K562 (cell line): ENCODE data around the gene ACAP2. TPM values are rescaled to one million over a fixed set of nuclear protein-coding genes. Genes with fewer than 3 reads are reported as not detected.
A peak's percentile ranks its signal among the peaks of the same experiment; 100 is the strongest.

Experiments
- BRD9 ChIP-seq: fragments of 450-650 bp; IDR thresholded peaks from 2 replicates; pipeline ENCODE4 v1.6.1; 2018; ENCODE audit warnings: low read depth; ENCODE audit not compliant: partially characterized antibody
- CHD2 ChIP-seq: IDR thresholded peaks from 2 replicates; pipeline ENCODE4 v1.6.1; 2011; ENCODE audit warnings: low read depth, low read length
- CHD4 ChIP-seq: fragments of 200-600 bp; sonication (generic); IDR thresholded peaks from 3 replicates; pipeline ENCODE4 v1.6.1; 2012; ENCODE audit warnings: low read depth, mild to moderate bottlenecking, mixed read lengths, low read length, inconsistent platforms; ENCODE audit not compliant: insufficient read depth, insufficient replicate concordance, poor library complexity, severe bottlenecking
- CREM ChIP-seq: IDR thresholded peaks from 2 replicates; pipeline ENCODE4 v1.6.1; 2014; ENCODE audit warnings: antibody characterized with exemption, low read depth
- GABPB1 ChIP-seq: sonication (generic); formaldehyde crosslinking; IDR thresholded peaks from 2 replicates; pipeline ENCODE4 v1.8.0; 2022; ENCODE audit warnings: mild to moderate bottlenecking, missing genetic modification reagents
- HMG20B ChIP-seq: fragments of 250-450 bp; sonication (Bioruptor Pico); IDR thresholded peaks from 2 replicates; pipeline ENCODE4 v1.5.0; 2021; ENCODE audit warnings: mild to moderate bottlenecking
- MCM5 ChIP-seq: fragments of 450-650 bp; IDR thresholded peaks from 2 replicates; pipeline ENCODE4 v1.6.1; 2016; ENCODE audit warnings: low read depth
- MECOM ChIP-seq: fragments of 250-450 bp; sonication (Bioruptor Pico); IDR thresholded peaks from 2 replicates; pipeline ENCODE4 v1.8.0; 2022; ENCODE audit warnings: inconsistent platforms
- MYC ChIP-seq, 2 experiments: fragments of 250-450 bp in 1 of 2; sonication (Bioruptor Pico) in 1 of 2; IDR thresholded peaks; 2 replicates each; pipeline versions ENCODE4 v1.5.1 to v1.6.1; 2012 to 2021; ENCODE audit warnings: low read depth in 2 of 2, borderline replicate concordance in 1 of 2, improper control_type of control experiment in 1 of 2, low read length in 1 of 2, mild to moderate bottlenecking in 1 of 2, moderate library complexity in 1 of 2
- NFIX ChIP-seq: fragments of 250-450 bp; sonication (Bioruptor Pico); IDR thresholded peaks from 2 replicates; pipeline ENCODE4 v1.4.0; 2020; ENCODE audit warnings: low read depth, mild to moderate bottlenecking, moderate library complexity
- THRAP3 ChIP-seq: fragments of 450-650 bp; IDR thresholded peaks from 2 replicates; pipeline ENCODE4 v1.6.1; 2016; ENCODE audit warnings: mild to moderate bottlenecking, inconsistent platforms, borderline replicate concordance
- ZKSCAN1 ChIP-seq: fragments of 150-350 bp; IDR thresholded peaks from 2 replicates; pipeline ENCODE4 v1.6.1; 2016; ENCODE audit warnings: low read depth, low read length
- ZNF217 ChIP-seq: sonication (generic); formaldehyde crosslinking; IDR thresholded peaks from 2 replicates; pipeline ENCODE4 v1.8.0; 2022; ENCODE audit warnings: mild to moderate bottlenecking, missing genetic modification reagents
- ZNF316 ChIP-seq: fragments of 450-650 bp; IDR thresholded peaks from 2 replicates; pipeline ENCODE4 v1.6.1; 2016
- polyA plus RNA-seq, 8 experiments: library from polyadenylated mRNA; depleted of rRNA in 4 of 8; stranded (reverse) in 5 of 8; unstranded in 3 of 8; fragments of >200 nt; fragmentation: Nextera tagmentation in 2 of 8; fragmentation: Illumina TruSeq in 1 of 8; extraction: Ambion mirVana in 2 of 8; extraction: Trizol in 1 of 8; gene quantifications; 2 replicates each; pipeline versions ENCODE4 v1.2.1 to v1.2.3, GENCODE V29; 2011 to 2014; ENCODE audit warnings: inconsistent platforms in 1 of 8, missing spikeins in 1 of 8
- total RNA-seq, 7 experiments: library from RNA; depleted of rRNA in 6 of 7; stranded (reverse); fragments of >200 nt in 6 of 7; fragmentation: Illumina TruSeq in 2 of 7; extraction: Trizol in 2 of 7; gene quantifications; 2 replicates each; pipeline versions ENCODE4 v1.2.1 to v1.2.3, GENCODE V29; 2011 to 2021; ENCODE audit warnings: low replicate concordance in 1 of 7
- TF ChIP-seq, protein P1 (sequence below): fragments of 250-450 bp; sonication (Bioruptor Pico); IDR thresholded peaks from 2 replicates; pipeline ENCODE4 v1.5.0; 2020; ENCODE audit warnings: mild to moderate bottlenecking, borderline replicate concordance
- TF ChIP-seq, protein P2 (sequence below), 2 experiments: fragments of 450-650 bp in 1 of 2; sonication (generic) in 1 of 2; formaldehyde crosslinking; conservative IDR thresholded peaks; 2 replicates each; pipeline versions ENCODE4 v1.4.0 to v1.8.1; 2020 to 2022; ENCODE audit warnings: mild to moderate bottlenecking in 1 of 2, missing genetic modification reagents in 1 of 2
- TF ChIP-seq, protein P3 (sequence below): fragments of 450-650 bp; formaldehyde crosslinking; IDR thresholded peaks from 2 replicates; pipeline ENCODE4 v1.4.0; 2022; ENCODE audit warnings: missing genetic modification characterization
- TF ChIP-seq, protein P4 (sequence below): sonication (generic); formaldehyde crosslinking; IDR thresholded peaks from 2 replicates; pipeline ENCODE4 v1.9.0; 2022; ENCODE audit warnings: mild to moderate bottlenecking, missing genetic modification reagents
- TF ChIP-seq, protein P5 (sequence below): sonication (generic); formaldehyde crosslinking; IDR thresholded peaks from 2 replicates; pipeline ENCODE4 v1.9.0; 2022; ENCODE audit warnings: mild to moderate bottlenecking, missing genetic modification reagents
- TF ChIP-seq, protein P6 (sequence below): fragments of 450-650 bp; IDR thresholded peaks from 2 replicates; pipeline ENCODE4 v1.6.1; 2017; ENCODE audit warnings: mild to moderate bottlenecking, moderate library complexity

ACAP2 gene
- total and polyA plus RNA-seq, 9 of the 15 experiments (the other 6 are each of a cell fraction or from before 2014, with no cell fraction given) = 10.6 to 52.7 (median 34.4) TPM

DNA sequence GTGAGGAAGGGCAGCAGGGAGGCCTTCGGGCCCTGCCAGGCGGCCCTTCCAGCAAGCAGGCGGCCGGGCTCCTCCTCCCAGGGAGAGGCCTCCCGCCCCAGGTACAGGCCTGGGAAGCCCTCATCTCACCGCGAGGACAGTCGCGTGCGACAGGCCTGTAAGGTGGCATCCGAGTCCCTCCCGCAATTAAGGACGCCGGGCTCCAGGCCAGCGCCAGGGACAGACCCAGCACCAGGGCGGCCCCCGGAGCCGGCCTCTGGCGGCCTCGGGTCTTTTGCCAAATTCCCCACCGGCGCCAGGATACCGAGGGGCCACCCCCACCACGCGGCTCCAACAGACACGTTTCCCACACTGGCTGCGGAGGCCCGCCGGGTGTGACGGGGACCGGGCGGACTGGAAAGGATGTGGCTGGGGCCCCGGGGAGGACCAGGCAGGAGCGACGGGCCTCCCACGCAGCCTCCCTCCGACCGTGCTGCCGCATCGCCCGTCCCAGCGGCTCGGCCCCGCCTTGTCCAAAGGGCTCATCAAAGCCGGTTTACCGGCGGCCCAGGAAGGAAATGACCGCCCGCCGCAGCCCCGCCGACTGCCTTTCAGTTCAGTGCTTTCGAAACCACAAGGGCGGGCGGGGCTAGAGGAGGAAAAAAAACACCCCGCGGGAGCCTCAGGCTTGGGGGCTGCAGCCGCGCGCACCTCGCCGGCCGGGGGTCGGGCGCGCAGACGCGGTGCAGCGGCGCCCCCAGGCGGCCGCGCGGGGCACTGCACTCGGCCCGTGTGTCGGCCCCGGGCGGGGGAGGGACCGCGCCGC lies 183.1 kb downstream of the ACAP2 start (continued):
- TF ChIP-seq, protein P1, sequence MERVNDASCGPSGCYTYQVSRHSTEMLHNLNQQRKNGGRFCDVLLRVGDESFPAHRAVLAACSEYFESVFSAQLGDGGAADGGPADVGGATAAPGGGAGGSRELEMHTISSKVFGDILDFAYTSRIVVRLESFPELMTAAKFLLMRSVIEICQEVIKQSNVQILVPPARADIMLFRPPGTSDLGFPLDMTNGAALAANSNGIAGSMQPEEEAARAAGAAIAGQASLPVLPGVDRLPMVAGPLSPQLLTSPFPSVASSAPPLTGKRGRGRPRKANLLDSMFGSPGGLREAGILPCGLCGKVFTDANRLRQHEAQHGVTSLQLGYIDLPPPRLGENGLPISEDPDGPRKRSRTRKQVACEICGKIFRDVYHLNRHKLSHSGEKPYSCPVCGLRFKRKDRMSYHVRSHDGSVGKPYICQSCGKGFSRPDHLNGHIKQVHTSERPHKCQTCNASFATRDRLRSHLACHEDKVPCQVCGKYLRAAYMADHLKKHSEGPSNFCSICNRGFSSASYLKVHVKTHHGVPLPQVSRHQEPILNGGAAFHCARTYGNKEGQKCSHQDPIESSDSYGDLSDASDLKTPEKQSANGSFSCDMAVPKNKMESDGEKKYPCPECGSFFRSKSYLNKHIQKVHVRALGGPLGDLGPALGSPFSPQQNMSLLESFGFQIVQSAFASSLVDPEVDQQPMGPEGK (CRISPR knock-in tag) = no peak
- TF ChIP-seq BRD9 (no peak), CHD4 (no peak), MYC (IDR thresholded peaks at IDR 0.05; ENCODE audit: low read depth, low read length) (peak; percentile 55), MYC (CRISPR knock-in tag; IDR thresholded peaks at IDR 0.05; ENCODE audit: borderline replicate concordance, low read depth) (peak; percentile 83; the same call in 1 of the 2 replicates), ZNF217 (CRISPR knock-in tag) (no peak), THRAP3 (no peak), HMG20B (CRISPR knock-in tag) (peak; percentile 64; the same call in 1 of the 2 replicates), MCM5 (no peak), ZKSCAN1 (peak; percentile 57; the same call in 1 of the 2 replicates), CHD2 (0 out of 2 replicates have a peak, but pooled peaks have one; percentile 22), GABPB1 (CRISPR knock-in tag) (peak; percentile 56; the same call in 1 of the 2 replicates), NFIX (CRISPR knock-in tag) (no peak), ZNF316 (no peak), CREM (peak; percentile 22), MECOM (CRISPR knock-in tag) (0 out of 2 replicates have a peak, but pooled peaks have one; percentile 59)
- TF ChIP-seq, protein P2, sequence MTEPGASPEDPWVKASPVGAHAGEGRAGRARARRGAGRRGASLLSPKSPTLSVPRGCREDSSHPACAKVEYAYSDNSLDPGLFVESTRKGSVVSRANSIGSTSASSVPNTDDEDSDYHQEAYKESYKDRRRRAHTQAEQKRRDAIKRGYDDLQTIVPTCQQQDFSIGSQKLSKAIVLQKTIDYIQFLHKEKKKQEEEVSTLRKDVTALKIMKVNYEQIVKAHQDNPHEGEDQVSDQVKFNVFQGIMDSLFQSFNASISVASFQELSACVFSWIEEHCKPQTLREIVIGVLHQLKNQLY (CRISPR knock-in tag; conservative IDR thresholded peaks at IDR 0.05) = no peak
- TF ChIP-seq, protein P3, sequence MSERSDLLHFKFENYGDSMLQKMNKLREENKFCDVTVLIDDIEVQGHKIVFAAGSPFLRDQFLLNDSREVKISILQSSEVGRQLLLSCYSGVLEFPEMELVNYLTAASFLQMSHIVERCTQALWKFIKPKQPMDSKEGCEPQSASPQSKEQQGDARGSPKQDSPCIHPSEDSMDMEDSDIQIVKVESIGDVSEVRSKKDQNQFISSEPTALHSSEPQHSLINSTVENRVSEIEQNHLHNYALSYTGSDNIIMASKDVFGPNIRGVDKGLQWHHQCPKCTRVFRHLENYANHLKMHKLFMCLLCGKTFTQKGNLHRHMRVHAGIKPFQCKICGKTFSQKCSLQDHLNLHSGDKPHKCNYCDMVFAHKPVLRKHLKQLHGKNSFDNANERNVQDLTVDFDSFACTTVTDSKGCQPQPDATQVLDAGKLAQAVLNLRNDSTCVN (CRISPR knock-in tag) = no peak
- TF ChIP-seq, protein P4, sequence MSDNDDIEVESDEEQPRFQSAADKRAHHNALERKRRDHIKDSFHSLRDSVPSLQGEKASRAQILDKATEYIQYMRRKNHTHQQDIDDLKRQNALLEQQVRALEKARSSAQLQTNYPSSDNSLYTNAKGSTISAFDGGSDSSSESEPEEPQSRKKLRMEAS (CRISPR knock-in tag) = peak; percentile 79; the same call in 1 of the 2 replicates
- TF ChIP-seq, protein P5, sequence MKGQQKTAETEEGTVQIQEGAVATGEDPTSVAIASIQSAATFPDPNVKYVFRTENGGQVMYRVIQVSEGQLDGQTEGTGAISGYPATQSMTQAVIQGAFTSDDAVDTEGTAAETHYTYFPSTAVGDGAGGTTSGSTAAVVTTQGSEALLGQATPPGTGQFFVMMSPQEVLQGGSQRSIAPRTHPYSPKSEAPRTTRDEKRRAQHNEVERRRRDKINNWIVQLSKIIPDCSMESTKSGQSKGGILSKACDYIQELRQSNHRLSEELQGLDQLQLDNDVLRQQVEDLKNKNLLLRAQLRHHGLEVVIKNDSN (CRISPR knock-in tag) = no peak
- TF ChIP-seq, protein P6, sequence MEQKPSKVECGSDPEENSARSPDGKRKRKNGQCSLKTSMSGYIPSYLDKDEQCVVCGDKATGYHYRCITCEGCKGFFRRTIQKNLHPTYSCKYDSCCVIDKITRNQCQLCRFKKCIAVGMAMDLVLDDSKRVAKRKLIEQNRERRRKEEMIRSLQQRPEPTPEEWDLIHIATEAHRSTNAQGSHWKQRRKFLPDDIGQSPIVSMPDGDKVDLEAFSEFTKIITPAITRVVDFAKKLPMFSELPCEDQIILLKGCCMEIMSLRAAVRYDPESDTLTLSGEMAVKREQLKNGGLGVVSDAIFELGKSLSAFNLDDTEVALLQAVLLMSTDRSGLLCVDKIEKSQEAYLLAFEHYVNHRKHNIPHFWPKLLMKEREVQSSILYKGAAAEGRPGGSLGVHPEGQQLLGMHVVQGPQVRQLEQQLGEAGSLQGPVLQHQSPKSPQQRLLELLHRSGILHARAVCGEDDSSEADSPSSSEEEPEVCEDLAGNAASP = no peak
